Amniotic stem cell (primary cell): ENCODE data around the gene CDH4.

Experiments used
- DNase-seq: peaks from one replicate; lab custom pipeline; 2025; lab: John Stamatoyannopoulos, UW

Gene CDH4

GRCh38 chr20:61753987-61754956, 502.2 kb downstream of the CDH4 start:
- no peak for DNase-seq

- no peak for DNase-seq
Measured at GRCh38 chr20:61754976-61755778, 503.1 kb downstream of the CDH4 start.

GRCh38 chr20:61755971-61756845, 504.1 kb downstream of the CDH4 start:
- DNase-seq = no peak

GRCh38 chr20:61756966-61757677, 505.1 kb downstream of the CDH4 start:
- DNase-seq = no peak

GRCh38 chr20:61757678-61758563, 505.9 kb downstream of the CDH4 start:
- DNase-seq = no peak

- DNase-seq = no peak
Measured at GRCh38 chr20:61758564-61759200, 506.6 kb downstream of the CDH4 start.

- no peak for DNase-seq
Measured at GRCh38 chr20:61759286-61760065, 507.4 kb downstream of the CDH4 start.

GRCh38 chr20:61760321-61760720, 508.3 kb downstream of the CDH4 start:
- no peak for DNase-seq

- DNase-seq = no peak
Measured at GRCh38 chr20:61760731-61761130, 508.7 kb downstream of the CDH4 start.

GRCh38 chr20:61761453-61762166, 509.5 kb downstream of the CDH4 start:
- DNase-seq = no peak

GRCh38 chr20:61762167-61762710, 510.2 kb downstream of the CDH4 start:
- DNase-seq = no peak

- no peak for DNase-seq
Measured at GRCh38 chr20:61762886-61763739, 511.1 kb downstream of the CDH4 start.

- no peak for DNase-seq
Measured at GRCh38 chr20:61763740-61764400, 511.8 kb downstream of the CDH4 start.

- DNase-seq = no peak
Measured at GRCh38 chr20:61764471-61765025, 512.5 kb downstream of the CDH4 start.

GRCh38 chr20:61765081-61765870, 513.2 kb downstream of the CDH4 start:
- DNase-seq = no peak
